ENCODE data around the gene KLK6. TPM values are rescaled to one million over a fixed set of nuclear protein-coding genes. Genes with fewer than 3 reads are reported as not detected.

The KLK6 gene
- total and polyA plus RNA-seq, 2 experiments from 2014 or later: 0.30 to 2.5 TPM

DNA sequence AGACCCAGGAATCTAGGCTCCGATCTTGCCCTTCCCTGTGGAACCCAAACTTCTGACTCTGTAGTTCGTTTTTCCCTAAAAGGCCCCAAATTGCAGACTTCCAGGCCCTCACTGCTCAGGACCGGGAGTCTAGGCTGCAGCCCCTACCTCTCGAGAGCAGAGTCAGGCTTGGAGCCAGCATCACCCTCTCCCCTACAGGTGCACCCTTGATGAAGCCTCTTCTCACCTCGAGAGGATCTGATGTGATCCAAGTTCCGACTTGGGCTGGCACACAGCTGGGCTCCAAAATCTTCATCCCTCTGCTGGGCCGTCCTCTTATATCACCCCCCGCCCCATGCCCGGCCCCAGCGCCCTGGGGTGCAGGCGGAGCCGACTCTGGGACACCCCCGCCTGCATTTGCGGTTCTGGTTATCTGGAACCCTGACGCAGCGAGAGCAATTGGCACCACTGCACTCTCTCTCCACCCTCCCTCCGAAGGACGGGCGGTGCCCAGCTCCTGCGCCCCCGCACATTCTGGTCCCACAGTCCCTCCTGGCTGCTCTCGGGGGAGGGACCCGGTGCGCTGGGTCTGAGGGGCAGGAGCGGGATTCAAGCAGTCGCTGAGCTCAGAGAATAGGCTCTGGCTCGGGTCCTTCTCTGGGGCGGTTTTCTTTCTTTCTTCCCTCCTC is 14.4 kb upstream of the KLK6 start, which contains the start of gene KLK7:
TSS of gene KLK7 (minus strand) at position 293 of the 668 bp plus-strand sequence. CDS start 1,518 bp downstream, outside the sequence.
- no peaks in the 10 kb centered on the region for H3K4me1 ChIP-seq (ENCODE audit: low read depth)
- no peaks in the 10 kb centered on the region for H3K36me3 ChIP-seq
- no peak for TF ChIP-seq CTCF (IDR thresholded peaks at IDR 0.05; ENCODE audit: low read depth, low read length)
- H3K9me3 ChIP-seq (ENCODE audit: low read depth): no peaks in the 10 kb centered on the region
- H3K4me3 ChIP-seq: no peak within 1 kb of the TSS
- H3K27ac ChIP-seq: no peak within 1 kb of the TSS
- H3K27me3 ChIP-seq: peaks cover 34% of the 10 kb centered on the region
- no peak for DNase-seq (ENCODE audit: low read depth in 1 of 2, low spot score in 1 of 2)

GRCh38 chr19:50982186-50982585 is 12.8 kb upstream of the KLK6 start:
- no peak for DNase-seq (ENCODE audit: low read depth in 1 of 2, low spot score in 1 of 2)
- Histone ChIP-seq H3K4me3 (no peak overlapping the region), H3K9me3 (ENCODE audit: low read depth) (no peaks in the 10 kb centered on the region), H3K4me1 (ENCODE audit: low read depth) (no peaks in the 10 kb centered on the region), H3K36me3 (no peaks in the 10 kb centered on the region), H3K27ac (no peak overlapping the region), H3K27me3 (peaks cover 29% of the 10 kb centered on the region)
- no peak for TF ChIP-seq CTCF (IDR thresholded peaks at IDR 0.05; ENCODE audit: low read depth, low read length)

- no peak for DNase-seq (ENCODE audit: low read depth in 1 of 2, low spot score in 1 of 2)
These were observed 12.3 kb upstream of the KLK6 start for GRCh38 chr19:50981587-50982146.

GRCh38 chr19:50980208-50980607 is 10.8 kb upstream of the KLK6 start:
- no peak for TF ChIP-seq CTCF (IDR thresholded peaks at IDR 0.05; ENCODE audit: low read depth, low read length)
- DNase-seq (ENCODE audit: low read depth in 1 of 2, low spot score in 1 of 2): no peak
- H3K27ac ChIP-seq: no peak overlapping the region

More at GRCh38 chr19:50981587-50982146, 12.3 kb upstream of the KLK6 start:
- peaks cover 28% of the 10 kb centered on the region for H3K27me3 ChIP-seq
- no peak overlapping the region for H3K4me3 ChIP-seq
- H3K4me1 ChIP-seq (ENCODE audit: low read depth): no peaks in the 10 kb centered on the region
- no peak for TF ChIP-seq CTCF (IDR thresholded peaks at IDR 0.05; ENCODE audit: low read depth, low read length)
- no peaks in the 10 kb centered on the region for H3K9me3 ChIP-seq (ENCODE audit: low read depth)
- H3K27ac ChIP-seq: no peak overlapping the region
- H3K36me3 ChIP-seq: no peaks in the 10 kb centered on the region

GRCh38 chr19:50979758-50980157 is 10.4 kb upstream of the KLK6 start:
- no peak overlapping the region for H3K27ac ChIP-seq
- H3K4me3 ChIP-seq: no peak overlapping the region
- DNase-seq (ENCODE audit: low read depth in 1 of 2, low spot score in 1 of 2): no peak
- no peaks in the 10 kb centered on the region for H3K36me3 ChIP-seq
- peaks cover 18% of the 10 kb centered on the region for H3K27me3 ChIP-seq
- TF ChIP-seq CTCF (IDR thresholded peaks at IDR 0.05; ENCODE audit: low read depth, low read length): no peak
- H3K9me3 ChIP-seq (ENCODE audit: low read depth): no peaks in the 10 kb centered on the region
- no peaks in the 10 kb centered on the region for H3K4me1 ChIP-seq (ENCODE audit: low read depth)

More at GRCh38 chr19:50980208-50980607, 10.8 kb upstream of the KLK6 start:
- Histone ChIP-seq H3K4me3 (no peak overlapping the region), H3K4me1 (ENCODE audit: low read depth) (no peaks in the 10 kb centered on the region), H3K9me3 (ENCODE audit: low read depth) (no peaks in the 10 kb centered on the region), H3K27me3 (peaks cover 18% of the 10 kb centered on the region), H3K36me3 (no peaks in the 10 kb centered on the region)

All from cardiac muscle cell (in vitro differentiated cells and primary cell).